ENCODE results near the gene RAP1GAP2.

Gene RAP1GAP2

DNA sequence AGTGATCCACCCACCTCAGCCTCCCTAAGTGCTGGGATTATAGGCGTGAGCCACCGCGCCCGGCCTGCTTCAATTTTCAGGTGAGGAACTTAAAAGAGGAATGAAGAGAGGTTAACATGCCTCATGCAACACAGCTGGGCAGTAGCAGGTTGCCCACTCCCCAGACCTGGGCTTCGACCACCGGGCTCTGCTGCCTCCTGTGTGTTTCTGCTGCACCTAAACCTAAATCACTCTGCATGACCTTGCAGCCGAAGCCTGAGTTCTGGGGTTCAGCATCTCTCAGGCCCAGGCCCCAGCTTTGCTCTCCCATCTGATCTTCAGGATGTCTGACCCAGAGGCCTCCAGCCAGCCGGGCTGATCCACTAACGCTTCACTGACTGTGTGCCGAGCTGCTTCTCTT, 154.6 kb downstream of the RAP1GAP2 start:
- no peak for DNase-seq

DNA sequence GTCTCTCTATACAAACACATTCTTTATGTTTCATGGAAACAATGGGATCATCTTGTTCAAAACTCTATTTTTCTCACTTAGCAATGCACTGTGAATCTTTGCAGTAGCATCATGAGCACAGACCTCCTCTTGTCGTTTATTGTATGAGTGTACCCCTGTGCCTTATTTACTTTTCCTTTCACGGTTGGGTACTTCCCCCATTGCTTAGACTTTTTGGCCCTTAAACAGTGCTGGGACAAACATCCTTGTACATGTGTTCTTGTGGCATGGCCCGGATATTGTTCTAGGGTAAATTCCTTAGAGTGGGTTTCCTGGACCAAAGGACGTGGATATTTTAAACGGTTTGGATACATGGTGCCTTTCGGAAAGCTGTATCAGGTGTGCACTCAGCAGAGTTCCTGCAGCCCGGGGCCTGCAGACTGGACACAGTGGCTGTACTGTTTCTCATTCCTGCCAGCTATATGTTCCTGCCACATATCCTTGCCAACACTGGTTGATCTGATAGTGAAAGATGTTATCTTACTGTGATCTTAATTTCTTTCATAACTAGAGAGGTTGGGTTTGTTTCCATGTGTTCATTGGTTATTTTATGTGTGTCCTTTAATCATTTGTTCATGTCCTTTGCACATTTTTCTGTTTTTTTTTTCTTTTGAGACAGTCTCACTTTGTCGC, 156.1 kb downstream of the RAP1GAP2 start:
- DNase-seq, result no peak

DNA sequence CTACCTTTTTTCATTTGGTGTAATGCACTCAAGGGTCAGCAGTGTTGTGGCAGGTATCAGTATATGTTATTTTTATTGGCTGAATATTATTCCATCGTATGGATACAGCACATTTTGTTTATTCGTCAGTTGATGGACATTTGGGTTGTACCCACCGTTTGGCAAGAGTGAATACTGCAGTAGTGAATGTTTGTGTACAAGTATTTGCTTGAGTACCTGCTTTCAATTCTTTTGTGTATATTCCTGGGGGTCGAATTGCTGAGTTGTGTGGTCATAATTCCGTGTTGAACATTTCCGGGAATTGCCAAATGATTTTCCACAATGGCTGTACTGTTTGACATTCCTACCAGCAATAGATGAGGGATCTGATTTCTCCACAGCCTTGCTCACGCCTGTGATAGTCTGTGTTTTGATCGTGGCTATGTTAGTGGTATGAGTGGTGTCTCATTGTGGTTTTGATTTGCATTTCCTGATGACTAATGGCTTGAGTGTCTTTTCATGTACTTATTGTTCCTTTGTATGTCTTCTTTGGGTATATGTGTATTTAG, 158.7 kb downstream of the RAP1GAP2 start:
- no peak for DNase-seq

DNA sequence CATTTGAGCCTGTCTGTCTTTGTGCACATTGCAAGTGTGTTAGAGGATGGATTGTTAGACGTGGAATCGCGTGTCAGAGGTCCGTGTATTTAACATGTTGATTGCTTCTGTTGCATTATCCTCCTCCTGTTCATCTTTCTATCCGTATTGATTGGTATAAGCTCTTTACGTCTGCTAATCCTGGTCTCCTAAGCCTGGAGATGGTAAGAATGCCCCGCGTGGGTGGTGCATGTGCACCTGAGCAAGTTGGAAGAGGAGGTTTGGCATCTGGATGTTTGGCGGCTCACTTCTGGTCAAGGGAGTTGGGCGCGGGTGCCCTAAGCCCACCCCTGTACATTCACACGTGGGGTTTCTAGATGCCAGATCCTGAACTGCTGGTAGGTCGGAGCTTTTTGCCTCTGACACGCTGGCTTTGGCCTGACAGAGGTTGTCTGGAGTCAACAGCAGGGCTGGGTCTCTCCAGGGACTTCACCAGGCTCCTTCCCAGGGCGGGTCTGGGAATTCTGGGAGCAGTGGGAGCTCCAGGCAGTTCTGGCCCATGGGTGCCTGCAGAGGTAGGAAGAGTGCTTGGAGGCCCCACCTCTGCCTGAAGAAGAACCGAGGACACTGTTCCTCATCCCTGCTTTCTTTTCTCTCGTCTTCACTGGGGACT, 159.8 kb downstream of the RAP1GAP2 start:
- no peak for DNase-seq

DNA sequence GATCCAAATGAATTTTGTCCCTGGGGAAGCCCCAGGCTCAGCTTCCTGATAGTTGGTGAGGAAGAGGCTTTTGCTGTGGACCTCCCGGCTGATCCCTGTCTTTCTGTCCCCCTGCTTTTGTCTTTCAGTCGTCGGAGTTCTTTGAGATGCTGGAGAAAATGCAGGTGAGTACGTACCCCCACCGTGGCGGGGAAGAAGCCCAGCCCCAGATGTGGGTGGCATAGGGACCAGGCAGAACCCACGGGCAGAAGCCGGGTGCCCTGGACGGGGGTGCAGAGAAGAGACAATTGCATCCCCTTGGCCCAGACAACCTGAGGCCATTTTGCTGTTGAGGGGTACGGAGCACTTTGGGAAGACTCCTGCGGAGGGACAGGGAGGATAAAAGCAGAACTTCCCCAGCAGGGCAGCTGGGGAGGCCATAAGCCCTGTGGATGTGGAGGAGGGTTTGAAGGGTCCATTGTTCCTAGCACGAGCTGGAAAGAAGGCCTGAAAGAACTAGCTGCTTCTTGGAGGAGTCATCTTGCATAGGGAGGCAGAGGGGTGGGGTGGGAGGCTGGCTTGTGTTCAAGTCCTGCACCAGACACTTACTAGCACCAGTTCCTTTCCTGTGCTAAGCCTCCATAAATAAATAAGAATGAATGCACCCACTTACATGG, 161.5 kb downstream of the RAP1GAP2 start:
- no peak for DNase-seq

DNA sequence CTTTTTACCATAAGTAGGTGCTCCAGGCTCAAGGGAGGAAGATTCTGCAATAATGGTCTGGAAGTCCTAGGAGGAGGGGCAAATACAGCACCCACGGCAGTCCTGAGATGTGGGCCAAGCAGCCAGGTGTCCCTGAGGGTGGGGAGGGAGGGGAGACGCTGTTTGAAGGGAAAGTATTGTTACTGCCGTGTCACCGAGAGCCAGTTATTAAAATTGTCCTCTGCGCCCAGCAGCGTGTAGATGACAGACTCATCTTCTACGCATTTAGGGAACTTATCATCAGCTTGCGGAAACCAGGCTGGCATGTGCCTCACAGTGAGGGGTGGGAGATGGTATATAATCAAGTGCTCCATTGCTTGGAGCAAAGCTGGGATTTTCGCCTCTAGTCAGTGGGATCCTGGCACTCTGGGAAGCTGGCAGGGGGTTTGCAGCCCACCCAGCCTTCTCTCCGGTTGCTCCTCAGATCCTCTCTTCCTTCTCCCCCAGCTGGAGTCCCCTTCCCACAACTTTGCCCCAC, 162.5 kb downstream of the RAP1GAP2 start:
- no peak for DNase-seq

DNA sequence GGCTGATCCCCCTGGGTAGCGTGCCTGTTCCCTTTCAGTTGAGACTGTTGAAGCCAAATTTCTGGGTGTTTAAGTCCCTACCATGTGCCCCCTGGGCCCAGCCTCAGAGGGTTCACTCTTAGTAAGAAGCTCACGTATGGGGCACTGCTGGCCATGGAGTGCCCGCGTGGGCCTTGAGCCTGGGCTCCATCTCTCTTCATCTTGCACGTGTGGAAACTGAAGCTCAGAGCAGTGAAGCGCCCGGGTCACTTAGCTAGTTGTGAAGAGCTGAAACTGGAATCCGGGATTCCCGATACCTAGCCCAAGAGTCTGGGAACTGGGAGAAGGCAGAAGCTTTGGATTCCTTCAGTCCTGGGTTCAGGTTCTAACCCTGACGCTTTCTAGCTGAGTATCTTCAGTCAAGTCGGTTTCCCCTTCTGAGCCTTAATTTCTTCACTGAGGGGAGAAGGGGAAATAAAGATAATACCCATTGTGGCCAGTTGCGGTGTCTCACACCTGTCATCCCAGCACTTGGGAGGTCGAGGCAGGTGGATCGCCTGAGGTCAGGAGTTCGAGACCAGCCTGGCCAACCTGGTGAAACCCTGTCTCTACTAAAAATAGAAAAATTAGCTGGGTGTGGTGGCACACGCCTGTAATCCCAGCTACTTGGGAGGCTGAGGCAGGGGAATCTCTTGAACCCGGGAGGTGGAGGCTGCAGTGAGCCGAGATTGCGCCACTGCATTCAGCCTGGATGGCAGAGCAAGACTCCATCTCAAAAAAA, 163.3 kb downstream of the RAP1GAP2 start:
- no peak for DNase-seq

DNA sequence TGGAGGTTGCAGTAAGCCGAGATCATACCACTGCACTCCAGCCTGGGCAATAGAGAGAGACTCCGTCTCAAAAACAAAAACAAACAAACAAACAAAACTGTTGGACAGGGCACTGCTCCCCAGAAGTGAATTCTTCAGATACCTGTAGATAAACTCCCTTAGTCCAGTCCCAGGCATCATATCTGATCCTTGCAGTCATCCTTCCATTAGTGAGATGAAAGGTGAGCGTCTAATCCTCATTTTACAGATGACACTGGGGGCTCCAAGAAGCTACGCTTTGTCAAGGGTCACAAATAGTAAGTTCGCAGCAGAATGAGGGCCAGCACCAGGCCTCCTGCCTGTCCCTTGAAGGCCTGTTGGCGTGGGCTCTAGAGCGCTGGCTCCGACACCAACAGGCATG, 165.2 kb downstream of the RAP1GAP2 start:
- no peak for DNase-seq

DNA sequence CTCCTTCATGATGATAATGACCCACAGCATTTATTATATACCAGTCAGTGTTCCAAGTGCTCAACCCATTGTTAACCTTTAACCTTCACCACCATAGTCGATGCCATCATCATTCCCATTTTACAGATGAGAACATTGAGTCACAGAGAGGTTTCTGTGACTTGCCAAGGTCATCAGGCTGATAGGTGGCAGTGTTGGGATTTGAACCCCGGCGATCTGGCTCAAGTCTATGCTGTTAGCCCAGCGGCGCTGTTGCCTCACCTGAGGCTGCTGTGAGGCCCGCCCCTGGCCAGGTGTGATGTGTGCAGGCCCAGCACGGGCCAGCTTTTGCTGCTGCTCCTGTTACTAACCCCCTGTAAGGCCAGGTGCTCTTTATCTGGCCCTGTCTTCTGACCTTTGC, 166.0 kb downstream of the RAP1GAP2 start:
- no peak for DNase-seq

DNA sequence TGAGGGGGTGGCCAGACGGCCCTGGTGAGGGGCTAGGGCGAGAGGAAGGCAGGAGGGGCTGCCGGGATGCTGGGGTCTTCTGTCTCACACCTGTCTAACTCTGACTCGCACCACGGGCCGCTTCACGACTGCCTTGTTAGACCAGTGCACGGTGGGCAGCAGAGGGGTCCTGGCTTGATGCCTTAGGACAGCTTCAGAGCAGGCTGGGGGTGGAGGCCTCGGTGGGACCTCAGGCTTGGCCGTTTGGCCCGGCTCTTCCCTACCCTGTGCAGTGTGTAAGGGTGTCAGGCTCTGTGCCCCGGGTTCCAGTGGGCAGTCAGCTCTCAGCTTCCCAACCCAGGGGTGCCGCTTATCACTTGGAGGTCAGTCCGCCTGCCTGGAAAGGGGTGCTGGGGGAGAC, 166.5 kb downstream of the RAP1GAP2 start:
- no peak for DNase-seq

DNA sequence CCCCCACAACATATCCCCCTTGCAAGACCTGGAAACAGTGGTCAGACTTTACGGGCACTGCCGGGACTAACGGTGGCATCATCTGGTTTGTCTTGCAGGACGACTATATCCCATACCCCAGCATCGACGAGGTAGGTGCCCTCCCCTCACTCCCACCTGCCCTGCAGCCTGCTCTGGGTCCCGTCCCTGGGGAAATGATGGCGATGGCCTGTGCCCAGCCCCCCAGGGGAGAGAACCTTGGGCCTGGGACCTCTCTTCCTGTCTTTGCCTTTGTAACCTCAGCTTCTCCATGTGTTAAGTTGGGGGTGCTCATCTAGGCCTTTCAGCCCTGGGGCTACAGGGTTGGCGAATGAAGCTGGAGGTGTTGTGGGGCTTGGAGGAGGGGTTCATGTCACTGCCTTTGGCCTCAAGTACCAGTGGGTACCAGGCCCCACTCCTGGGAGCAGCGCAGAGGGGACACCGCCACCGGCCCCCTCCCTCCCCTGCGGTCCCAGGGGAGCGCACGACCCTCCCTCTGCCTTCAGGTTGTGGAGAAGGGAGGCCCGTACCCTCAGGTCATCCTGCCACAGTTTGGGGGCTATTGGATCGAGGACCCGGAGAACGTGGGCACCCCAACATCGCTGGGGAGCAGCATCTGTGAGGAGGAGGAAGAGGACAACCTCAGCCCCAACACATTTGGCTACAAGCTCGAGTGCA, 167.2 kb downstream of the RAP1GAP2 start:
- no peak for DNase-seq

DNA sequence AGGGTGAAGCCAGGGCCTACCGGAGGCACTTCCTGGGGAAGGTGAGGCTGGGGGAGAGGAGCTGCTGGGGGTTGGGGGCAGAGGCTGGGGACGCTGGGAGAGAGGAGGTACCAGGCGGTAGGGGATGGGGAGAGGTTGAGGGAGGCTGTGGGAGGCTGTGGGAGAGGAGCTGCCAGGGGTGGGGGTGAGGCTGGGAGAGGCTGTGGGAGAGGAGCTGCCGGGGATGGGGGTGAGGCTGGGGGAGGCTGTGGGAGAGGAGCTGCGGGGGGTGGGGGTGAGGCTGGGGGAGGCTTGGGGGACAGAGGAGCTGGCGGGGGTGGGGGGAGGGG, 167.8 kb downstream of the RAP1GAP2 start:
- no peak for DNase-seq

DNA sequence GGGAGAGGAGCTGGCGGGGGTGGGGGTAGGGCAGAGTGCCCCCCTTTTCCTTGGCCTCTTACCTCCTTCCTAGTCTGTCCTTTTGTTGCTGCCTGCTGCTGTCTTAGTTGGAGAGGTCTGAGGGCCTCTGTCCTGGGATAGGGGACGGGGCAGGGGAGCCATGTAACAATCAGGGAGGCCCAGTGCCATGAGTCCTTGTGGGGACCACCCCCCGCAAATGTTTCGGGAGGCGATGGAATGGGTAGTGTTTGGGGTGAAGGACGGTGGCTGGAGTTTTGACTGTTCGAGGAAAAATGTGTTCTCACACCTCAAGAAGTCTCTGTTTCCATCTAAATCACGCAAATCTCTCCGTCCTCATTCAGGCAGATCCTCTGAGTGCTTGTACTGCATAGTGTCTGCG, 168.1 kb downstream of the RAP1GAP2 start:
- DNase-seq, result no peak

DNA sequence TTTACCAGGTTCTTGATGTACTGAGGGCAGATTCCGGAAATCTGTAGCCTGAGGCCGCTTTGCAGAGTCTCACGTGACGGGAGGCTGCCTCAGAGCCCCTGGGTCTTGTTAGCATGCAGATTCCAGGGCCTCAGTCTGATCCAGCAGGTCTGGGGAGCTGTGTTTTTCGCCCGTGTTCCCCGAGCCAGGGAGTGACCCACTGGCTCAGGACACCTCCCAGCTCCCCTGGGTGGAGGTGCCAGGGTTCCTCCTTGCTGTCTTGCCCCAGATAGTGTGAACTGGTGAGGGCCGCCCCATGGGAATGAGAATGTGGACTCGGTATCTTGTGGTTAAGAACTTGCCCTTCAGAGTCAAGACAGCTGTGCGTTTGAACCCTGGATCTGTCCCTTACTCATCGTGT, 168.6 kb downstream of the RAP1GAP2 start:
- DNase-seq, result no peak

DNA sequence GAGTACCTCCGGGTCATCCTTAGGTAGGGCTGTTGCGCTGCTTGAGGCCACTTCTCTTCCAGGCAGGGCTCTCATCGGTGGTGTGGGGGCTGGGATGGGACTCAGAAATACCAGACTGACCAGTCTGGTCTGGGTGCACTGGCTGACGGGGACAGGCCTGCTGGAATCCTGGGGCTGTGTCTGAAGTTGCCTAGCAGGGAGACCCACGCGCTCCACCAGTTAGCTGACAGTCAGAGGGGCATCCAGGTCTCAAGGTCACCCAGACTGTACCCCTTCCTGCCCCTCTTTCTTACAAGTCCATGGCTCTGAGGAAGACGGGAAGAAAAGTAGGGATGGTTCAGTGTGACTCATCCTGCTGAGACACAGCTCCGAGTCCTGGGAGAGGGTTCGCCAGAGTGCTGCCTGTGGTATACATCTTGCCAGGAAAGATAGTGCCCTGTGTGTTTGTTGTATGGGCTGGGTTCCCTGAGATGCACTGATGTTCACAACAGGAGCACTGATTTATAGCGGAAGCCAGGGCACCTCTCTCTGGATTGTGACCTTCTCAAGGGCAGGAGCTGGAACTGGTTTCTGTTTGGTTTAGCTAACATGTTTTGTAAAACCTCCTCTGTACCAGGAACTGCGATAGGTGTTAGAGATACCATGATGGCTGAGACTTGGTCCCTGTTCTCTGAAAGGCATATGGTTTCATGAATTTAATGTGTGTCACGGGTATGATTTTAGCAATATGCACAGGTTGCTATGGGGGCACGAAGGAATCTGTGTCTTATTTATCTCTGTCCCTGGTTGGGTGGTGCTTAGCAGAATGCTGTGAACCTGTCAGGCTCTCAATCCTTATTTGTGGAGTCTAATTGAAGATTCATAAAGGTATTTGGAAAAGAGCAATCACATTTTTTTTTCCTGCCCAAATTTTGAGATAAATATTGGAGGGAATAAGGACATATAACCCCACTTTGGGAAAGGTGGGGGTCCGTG, 169.7 kb downstream of the RAP1GAP2 start:
- no peak for DNase-seq

DNA sequence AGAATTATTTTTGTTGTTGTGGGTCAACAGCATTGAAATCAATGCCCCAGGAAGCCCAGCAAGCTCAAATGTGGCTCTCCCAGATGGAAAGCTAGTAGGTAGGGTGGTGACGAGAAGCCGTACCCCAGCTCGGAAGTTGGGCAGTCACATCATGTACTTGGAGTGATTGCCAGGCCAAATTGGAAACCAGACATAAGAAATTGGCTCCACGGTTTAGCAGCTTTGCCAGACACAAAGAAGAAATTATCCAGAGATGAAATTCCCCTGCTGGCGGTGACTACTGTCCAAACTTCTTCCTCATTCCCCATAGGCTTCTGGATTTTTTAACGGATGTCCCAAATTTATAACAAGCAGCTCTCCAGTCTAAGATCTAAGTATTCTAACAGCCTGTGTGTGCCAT, 171.3 kb downstream of the RAP1GAP2 start:
- no peak for DNase-seq

DNA sequence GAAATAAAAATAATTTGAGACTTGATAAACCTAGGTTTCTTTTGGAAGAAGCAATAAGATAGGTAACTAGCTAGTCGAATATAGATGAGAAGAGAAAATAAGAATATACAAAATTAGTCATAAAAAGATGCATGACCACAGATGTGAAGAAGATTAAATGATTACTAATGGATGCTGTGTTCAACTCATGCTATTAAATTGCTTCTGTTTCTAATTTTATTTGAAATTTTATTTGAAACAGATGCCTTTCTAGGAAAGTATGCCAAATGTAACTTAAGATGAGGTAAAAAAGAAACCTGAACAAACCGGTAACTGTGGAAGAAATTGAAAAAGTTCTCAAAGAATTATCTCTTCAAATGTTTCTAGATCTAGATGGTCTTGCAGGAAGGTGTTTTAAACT, 175.6 kb downstream of the RAP1GAP2 start:
- DNase-seq, result no peak

DNA sequence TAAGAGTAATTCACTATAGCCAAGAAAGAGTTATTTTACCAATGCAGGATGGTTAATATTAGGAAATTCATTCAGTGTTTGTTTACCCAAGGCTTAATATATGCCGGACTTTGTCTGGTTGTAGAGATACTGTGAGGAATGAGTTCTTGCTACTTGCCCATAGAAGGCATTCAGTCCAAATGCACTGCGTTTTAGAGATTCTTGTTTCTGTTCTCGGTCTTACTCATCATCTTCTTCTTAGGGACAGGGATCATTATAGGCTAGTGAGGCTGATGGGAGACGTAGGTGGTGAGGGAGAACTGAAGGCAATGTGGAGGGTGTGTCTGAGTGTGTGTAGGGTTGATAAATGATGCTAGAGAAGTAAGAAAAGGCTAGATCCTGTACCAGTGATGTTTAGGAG, 176.5 kb downstream of the RAP1GAP2 start:
- DNase-seq, result no peak

DNA sequence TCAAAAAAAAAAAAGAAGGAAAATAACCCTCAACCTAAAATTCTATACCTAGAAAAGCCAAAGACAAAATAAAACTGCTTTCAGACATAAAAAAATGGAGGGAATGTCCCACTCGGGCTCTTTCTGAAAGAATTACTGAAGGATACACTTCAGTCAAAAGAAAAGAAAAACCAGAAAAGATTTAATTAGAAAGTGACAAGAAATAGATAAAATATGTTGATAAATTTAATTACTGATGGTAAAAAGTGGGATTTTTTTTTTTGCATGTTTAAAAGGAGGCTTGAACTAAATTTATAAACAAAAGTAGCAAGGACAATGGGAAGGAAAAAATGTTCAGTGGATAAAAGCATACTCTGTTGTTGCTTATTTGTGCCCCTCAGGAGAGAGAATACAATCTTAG, 178.1 kb downstream of the RAP1GAP2 start:
- no peak for DNase-seq

DNA sequence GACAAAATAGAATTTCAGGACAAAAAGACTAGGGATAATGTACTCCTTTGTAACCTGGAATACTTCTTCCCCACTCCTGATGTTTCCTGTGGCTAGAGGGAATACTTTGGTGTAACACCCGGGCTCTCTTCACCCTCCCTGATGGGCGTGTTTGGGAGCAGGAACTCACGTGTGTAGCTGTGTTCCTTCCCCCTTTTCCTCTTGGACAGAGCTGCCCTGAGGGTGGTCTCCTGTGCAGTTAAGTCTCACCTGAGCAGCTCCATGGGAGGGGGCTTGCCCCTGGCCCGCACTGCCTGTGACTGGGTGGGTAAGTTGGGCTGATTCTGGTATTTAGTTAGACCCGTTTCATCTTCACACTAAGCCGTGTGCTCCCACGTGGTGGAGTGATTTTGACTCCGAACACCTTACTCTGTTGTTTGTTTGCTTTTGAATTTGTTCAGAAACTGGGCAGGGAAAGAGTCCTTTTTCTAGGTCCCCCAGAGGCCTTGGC, 179.3 kb downstream of the RAP1GAP2 start:
- DNase-seq, result no peak

DNA sequence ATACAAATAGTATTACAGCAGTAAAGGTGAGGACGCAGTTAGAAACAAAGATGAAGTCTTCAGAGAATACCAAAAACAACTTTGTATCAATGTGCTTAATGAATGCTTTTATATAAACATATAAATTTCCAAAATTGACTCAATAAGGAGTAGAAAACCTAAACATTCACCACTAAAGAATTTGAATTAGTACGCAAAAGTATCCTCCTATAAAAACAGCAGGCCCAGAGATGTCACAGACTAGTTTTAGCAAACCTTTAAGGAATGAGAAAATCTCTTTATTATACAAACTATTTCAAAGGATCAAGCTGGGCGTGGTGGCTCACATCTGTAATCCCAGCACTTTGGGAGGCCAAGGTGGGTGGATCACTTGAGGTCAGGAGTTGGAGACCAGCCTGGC, 180.9 kb downstream of the RAP1GAP2 start:
- DNase-seq, result no peak
